Testis (tissue), 2 donors: ENCODE measurements around the gene DROSHA.

Source experiments
- CTCF ChIP-seq, 3 experiments: fragments of 450-650 bp in 2 of 3; fragments of 200-600 bp in 1 of 3; sonication (generic) in 1 of 3; IDR thresholded peaks; one replicate each; pipeline ENCODE4 v1.5.1; 2016 to 2019; ENCODE audit warnings: antibody characterized with exemption in 3 of 3, mild to moderate bottlenecking in 2 of 3, moderate library complexity in 1 of 3
- POLR2A ChIP-seq: fragments of 450-650 bp; IDR thresholded peaks from one replicate; pipeline ENCODE4 v1.6.1; 2017; ENCODE audit warnings: antibody characterized with exemption, mild to moderate bottlenecking, moderate library complexity

GRCh38 chr5:31531888-31532547 is at the start of gene DROSHA, which contains the start of gene C5orf22:
- TF ChIP-seq CTCF (IDR thresholded peaks at IDR 0.05) (no peak), POLR2A (no peak)
